H9 (cell line): ENCODE data around the gene PARP6. TPM values are rescaled to one million over a fixed set of nuclear protein-coding genes. Genes with fewer than 3 reads are reported as not detected.

Source experiments
- DNase-seq: peaks from one replicate; pipeline ENCODE4 v3.0.0-alpha.2; 2017
- H2AFZ ChIP-seq: one replicate; pipeline ENCODE4 v1.6.1; 2013; ENCODE audit warnings: mild to moderate bottlenecking, low read length, control low read depth, moderate library complexity
- H2AK5ac ChIP-seq: 2 replicates; pipeline ENCODE4 v1.6.1; 2013; ENCODE audit warnings: low read length, control low read depth, mixed read lengths; ENCODE audit not compliant: insufficient read length
- H2BK120ac ChIP-seq: one replicate; pipeline ENCODE4 v1.6.1; 2013; ENCODE audit warnings: low read depth, mild to moderate bottlenecking, low read length, control low read depth, inconsistent platforms; ENCODE audit not compliant: poor library complexity, severe bottlenecking
- H2BK12ac ChIP-seq: 2 replicates; pipeline ENCODE4 v1.6.1; 2013; ENCODE audit warnings: low read length, control low read depth, mixed read lengths, low read depth; ENCODE audit not compliant: insufficient read length
- H2BK15ac ChIP-seq: 2 replicates; pipeline ENCODE4 v1.6.1; 2013; ENCODE audit warnings: low read depth, low read length, control low read depth
- H2BK20ac ChIP-seq: one replicate; pipeline ENCODE4 v1.6.1; 2013; ENCODE audit warnings: low read depth, mild to moderate bottlenecking, low read length, control low read depth, inconsistent platforms; ENCODE audit not compliant: poor library complexity, severe bottlenecking
- H2BK5ac ChIP-seq: 2 replicates; pipeline ENCODE4 v1.6.1; 2013; ENCODE audit warnings: low read length, control low read depth, mixed read lengths; ENCODE audit not compliant: insufficient read length
- H3K14ac ChIP-seq: 2 replicates; pipeline ENCODE4 v1.6.1; 2013; ENCODE audit warnings: low read length, control low read depth; ENCODE audit not compliant: insufficient read depth
- H3K18ac ChIP-seq: 2 replicates; pipeline ENCODE4 v1.6.1; 2013; ENCODE audit warnings: low read depth, mild to moderate bottlenecking, mixed read lengths, low read length, control low read depth; ENCODE audit not compliant: insufficient read length
- H3K23ac ChIP-seq: 2 replicates; pipeline ENCODE4 v1.6.1; 2013; ENCODE audit warnings: low read length, control low read depth, mixed read lengths, low read depth; ENCODE audit not compliant: insufficient read length
- H3K23me2 ChIP-seq: 2 replicates; pipeline ENCODE4 v1.6.1; 2013; ENCODE audit warnings: low read depth, mild to moderate bottlenecking, mixed read lengths, low read length, control low read depth; ENCODE audit not compliant: insufficient read length, poor library complexity, severe bottlenecking
- H3K27ac ChIP-seq: 2 replicates; pipeline ENCODE4 v1.5.1; 2013; ENCODE audit warnings: low read length, control low read depth, mixed read lengths, low read depth; ENCODE audit not compliant: insufficient read length
- H3K27me3 ChIP-seq: 2 replicates; pipeline ENCODE4 v1.6.1; 2013; ENCODE audit warnings: low read length, control low read depth, inconsistent platforms; ENCODE audit not compliant: insufficient read depth
- H3K4ac ChIP-seq: 2 replicates; pipeline ENCODE4 v1.6.1; 2013; ENCODE audit warnings: low read depth, mild to moderate bottlenecking, control low read depth, inconsistent platforms, low read length, moderate library complexity
- H3K4me1 ChIP-seq: 2 replicates; pipeline ENCODE4 v1.6.1; 2013; ENCODE audit warnings: low read length, control low read depth, inconsistent platforms; ENCODE audit not compliant: insufficient read depth
- H3K4me2 ChIP-seq: 2 replicates; pipeline ENCODE4 v1.6.1; 2013; ENCODE audit warnings: low read length, control low read depth, mixed read lengths; ENCODE audit not compliant: insufficient read length, insufficient read depth
- H3K56ac ChIP-seq: 2 replicates; pipeline ENCODE4 v1.6.1; 2013; ENCODE audit warnings: low read depth, mild to moderate bottlenecking, mixed read lengths, low read length, control low read depth; ENCODE audit not compliant: insufficient read length
- H3K79me1 ChIP-seq: 2 replicates; pipeline ENCODE4 v1.6.1; 2013; ENCODE audit warnings: low read depth, mild to moderate bottlenecking, moderate library complexity, low read length, control low read depth, inconsistent platforms; ENCODE audit not compliant: insufficient read depth, poor library complexity, severe bottlenecking
- H3K79me2 ChIP-seq: 2 replicates; pipeline ENCODE4 v1.6.1; 2013; ENCODE audit warnings: low read length, control low read depth, inconsistent platforms; ENCODE audit not compliant: insufficient read depth
- H3K9ac ChIP-seq: 2 replicates; pipeline ENCODE4 v1.6.1; 2013; ENCODE audit warnings: low read length, control low read depth, mixed read lengths; ENCODE audit not compliant: insufficient read length; ENCODE audit errors: extremely low read depth
- H3K9me3 ChIP-seq: one replicate; pipeline ENCODE4 v1.6.1; 2013; ENCODE audit warnings: low read depth, low read length, inconsistent platforms; ENCODE audit not compliant: control insufficient read depth
- H3T11ph ChIP-seq: one replicate; pipeline ENCODE4 v1.6.1; 2013; ENCODE audit warnings: mild to moderate bottlenecking, low read length, control low read depth, inconsistent platforms
- H4K20me1 ChIP-seq: one replicate; pipeline ENCODE4 v1.6.1; 2013; ENCODE audit not compliant: control insufficient read depth, insufficient read length, insufficient read depth
- H4K5ac ChIP-seq: 2 replicates; pipeline ENCODE4 v1.6.1; 2013; ENCODE audit warnings: low read depth, mild to moderate bottlenecking, mixed read lengths, low read length, control low read depth; ENCODE audit not compliant: insufficient read length
- H4K8ac ChIP-seq: replicated peaks from 2 replicates; pipeline ENCODE4 v1.6.1; 2013; ENCODE audit warnings: low read length, control low read depth, mixed read lengths, low read depth; ENCODE audit not compliant: insufficient read length
- H4K91ac ChIP-seq: 2 replicates; pipeline ENCODE4 v1.6.1; 2013; ENCODE audit warnings: low read depth, mild to moderate bottlenecking, moderate library complexity, mixed read lengths, low read length, control low read depth; ENCODE audit not compliant: insufficient read length
- H3K27ac Mint-ChIP-seq, 3 experiments: 2 replicates in 2 of 3; 3 replicates in 1 of 3; pipeline ENCODE4 v1.8.0; 2020 to 2021; ENCODE audit warnings: mixed read lengths in 3 of 3, mild to moderate bottlenecking in 1 of 3, moderate library complexity in 1 of 3
- H3K27me3 Mint-ChIP-seq: 2 replicates; pipeline ENCODE4 v1.8.0; 2021; ENCODE audit warnings: low read depth, mild to moderate bottlenecking, moderate library complexity, mixed read lengths
- H3K36me3 Mint-ChIP-seq, 3 experiments: 2 replicates in 2 of 3; 3 replicates in 1 of 3; pipeline ENCODE4 v1.8.0; 2020 to 2021; ENCODE audit warnings: low read depth in 3 of 3, mixed read lengths in 3 of 3; ENCODE audit not compliant: insufficient read depth in 1 of 3
- H3K4me1 Mint-ChIP-seq, 2 experiments: 2 replicates each; pipeline ENCODE4 v1.8.0; 2020; ENCODE audit warnings: mixed read lengths in 2 of 2
- H3K4me3 Mint-ChIP-seq, 2 experiments: 2 replicates in 1 of 2; 3 replicates in 1 of 2; pipeline ENCODE4 v1.8.0; 2020 to 2021; ENCODE audit warnings: mild to moderate bottlenecking in 2 of 2, mixed read lengths in 2 of 2, moderate library complexity in 1 of 2
- H3K9me3 Mint-ChIP-seq, 2 experiments: 2 replicates in 1 of 2; 3 replicates in 1 of 2; pipeline ENCODE4 v1.8.0; 2020; ENCODE audit warnings: mild to moderate bottlenecking in 2 of 2, mixed read lengths in 2 of 2, moderate library complexity in 1 of 2
- CTCF ChIP-seq: fragments of 200-600 bp; sonication (generic); conservative IDR thresholded peaks from 3 replicates; pipeline ENCODE4 v1.8.0; 2021; ENCODE audit warnings: antibody characterized with exemption, mild to moderate bottlenecking
- WGBS: extraction: QIAGEN DNeasy Blood & Tissue Kit; methylation state at CpG from one replicate; pipeline ENCODE4 v1.1.7; 2013; ENCODE audit warnings: missing lambda C conversion rate, low lambda C conversion rate, mixed read lengths; ENCODE audit not compliant: insufficient read length; ENCODE audit errors: extremely low coverage; 5-methylcytosine and 5-hydroxymethylcytosine counted together
- total RNA-seq: library from RNA; stranded (reverse); gene quantifications from 2 replicates; pipeline ENCODE4 v1.2.1, GENCODE V29; 2021

Gene PARP6
- total RNA-seq, 1 experiment from 2014 or later = 54.4 TPM

GRCh38 chr15:72252663-72253299 lies 19.6 kb downstream of the PARP6 start:
- Histone ChIP-seq H2BK5ac (no peak overlapping the region), H4K5ac (no peak overlapping the region), H3K27me3 (no peaks in the 10 kb centered on the region; the same call in 1 of the 2 replicates), H4K20me1 (no peaks in the 10 kb centered on the region), H3K56ac (no peak overlapping the region), H3K79me2 (no peaks in the 10 kb centered on the region), H2BK20ac (no peak overlapping the region), H2AK5ac (no peak overlapping the region), H4K91ac (no peak overlapping the region), H2BK12ac (no peak overlapping the region), H3K18ac (no peak overlapping the region), H3K14ac (no peak overlapping the region), H3K23ac (no peak overlapping the region), H3K4me1 (no peaks in the 10 kb centered on the region), H3K9me3 (no peaks in the 10 kb centered on the region), H2AFZ (no peak overlapping the region), H3K23me2 (no peaks in the 10 kb centered on the region), H2BK15ac (no peak overlapping the region), H2BK120ac (no peak overlapping the region), H3K4me2 (no peak overlapping the region), H3K9ac (no peak overlapping the region), H4K8ac (no peak overlapping the region), H3K4ac (no peak overlapping the region), H3K27ac (no peak overlapping the region), H3T11ph (no peak overlapping the region), H3K79me1 (no peaks in the 10 kb centered on the region)
- H3K27ac Mint-ChIP-seq = no peak overlapping the region
- no peak overlapping the region for H3K4me3 Mint-ChIP-seq
- no peaks in the 10 kb centered on the region for H3K9me3 Mint-ChIP-seq
- H3K4me1 Mint-ChIP-seq = no peaks in the 10 kb centered on the region; a peak in 1 of 4 replicates
- no peak for TF ChIP-seq CTCF
- peaks cover 17 to 88% (median 78%) of the 10 kb centered on the region in 3 experiments for H3K36me3 Mint-ChIP-seq
- H3K27me3 Mint-ChIP-seq = peaks cover 1% of the 10 kb centered on the region
- DNase-seq = no peak
- WGBS = 100% methylated on average over 1 of the region's 10 CpGs
